HEK293 (cell line): ENCODE results near the gene RASA2.

Experiments
- CTCF ChIA-PET: fragments of 350-600 bp; formaldehyde crosslinking; extraction: SDS; loops from one replicate; lab custom pipeline; 2021; ENCODE audit warnings: antibody characterized with exemption; lab: Yijun Ruan, JAX
- POLR2A ChIA-PET: fragments of 300-600 bp; formaldehyde crosslinking; extraction: SDS; loops from one replicate; lab custom pipeline; 2020; ENCODE audit warnings: antibody characterized with exemption, inconsistent platforms; lab: Yijun Ruan, JAX
- H3K27ac ChIP-seq: fragments of 200-500 bp; sonication (Bioruptor generic); 2 replicates; pipeline ENCODE4 v1.5.1; 2014; ENCODE audit warnings: low read depth, low read length, control low read depth, inconsistent platforms; ENCODE audit errors: extremely low read depth
- H3K36me3 ChIP-seq, 2 experiments: fragments of 200-500 bp in 1 of 2; sonication (Bioruptor generic) in 1 of 2; 1 replicate in 1 of 2; 2 replicates in 1 of 2; pipeline ENCODE4 v1.5.1; 2014 to 2017; ENCODE audit warnings: inconsistent platforms in 2 of 2, low read length in 2 of 2; ENCODE audit not compliant: control insufficient read depth in 2 of 2, insufficient read depth in 1 of 2
- H3K4me1 ChIP-seq: fragments of 200-500 bp; sonication (Bioruptor generic); 2 replicates; pipeline ENCODE4 v1.5.1; 2014; ENCODE audit warnings: mild to moderate bottlenecking, low read length, inconsistent platforms; ENCODE audit not compliant: control insufficient read depth, insufficient read depth
- H3K4me3 ChIP-seq: 2 replicates; pipeline ENCODE4 v1.5.1; 2011; ENCODE audit warnings: low read depth, mild to moderate bottlenecking, control low read depth, low read length, moderate library complexity
- H3K9me3 ChIP-seq: fragments of 200-500 bp; sonication (Bioruptor generic); 2 replicates; pipeline ENCODE4 v1.5.1; 2014; ENCODE audit warnings: low read depth, low read length, inconsistent platforms; ENCODE audit not compliant: control insufficient read depth, insufficient read depth
- AEBP2 ChIP-seq: fragments of 450-650 bp; formaldehyde crosslinking; IDR thresholded peaks from 2 replicates; pipeline ENCODE4 v1.5.1; 2016; ENCODE audit warnings: missing biosample characterization, missing genetic modification characterization, borderline replicate concordance
- ATF2 ChIP-seq: fragments of 450-650 bp; formaldehyde crosslinking; IDR thresholded peaks from 2 replicates; pipeline ENCODE4 v1.5.1; 2016; ENCODE audit warnings: missing biosample characterization, missing genetic modification characterization, low read depth
- BCL11B ChIP-seq: fragments of 450-650 bp; formaldehyde crosslinking; IDR thresholded peaks from 2 replicates; pipeline ENCODE4 v1.5.1; 2016; ENCODE audit warnings: low read depth, missing biosample characterization, missing genetic modification characterization
- KLF16 ChIP-seq: fragments of 450-650 bp; formaldehyde crosslinking; IDR thresholded peaks from 2 replicates; pipeline ENCODE4 v1.5.1; 2017; ENCODE audit warnings: missing biosample characterization, missing genetic modification characterization
- OVOL3 ChIP-seq: fragments of 450-650 bp; formaldehyde crosslinking; IDR thresholded peaks from 2 replicates; pipeline ENCODE4 v1.5.1; 2016; ENCODE audit warnings: missing biosample characterization, missing genetic modification characterization
- PATZ1 ChIP-seq: fragments of 450-650 bp; formaldehyde crosslinking; IDR thresholded peaks from 2 replicates; pipeline ENCODE4 v1.5.1; 2016; ENCODE audit warnings: missing biosample characterization, missing genetic modification characterization
- ZBTB1 ChIP-seq: fragments of 450-650 bp; formaldehyde crosslinking; IDR thresholded peaks from 2 replicates; pipeline ENCODE4 v1.5.1; 2016; ENCODE audit warnings: missing biosample characterization, missing genetic modification characterization
- ZBTB17 ChIP-seq: fragments of 450-650 bp; formaldehyde crosslinking; IDR thresholded peaks from 2 replicates; pipeline ENCODE4 v1.5.1; 2016; ENCODE audit warnings: missing biosample characterization, missing genetic modification characterization
- ZBTB26 ChIP-seq: fragments of 450-650 bp; formaldehyde crosslinking; optimal IDR thresholded peaks from 2 replicates; pipeline ENCODE3; 2016; ENCODE audit warnings: missing biosample characterization, mild to moderate bottlenecking, missing genetic modification characterization
- ZNF138 ChIP-seq: fragments of 450-650 bp; formaldehyde crosslinking; IDR thresholded peaks from 2 replicates; pipeline ENCODE4 v1.5.1; 2016; ENCODE audit warnings: missing biosample characterization, missing genetic modification characterization, borderline replicate concordance
- ZNF248 ChIP-seq: fragments of 450-650 bp; formaldehyde crosslinking; IDR thresholded peaks from 2 replicates; pipeline ENCODE4 v1.5.1; 2017; ENCODE audit warnings: missing biosample characterization, missing genetic modification characterization
- ZNF350 ChIP-seq: fragments of 450-650 bp; formaldehyde crosslinking; IDR thresholded peaks from 2 replicates; pipeline ENCODE4 v1.5.0; 2017; ENCODE audit warnings: missing biosample characterization, mild to moderate bottlenecking, missing genetic modification characterization
- ZNF37A ChIP-seq: fragments of 450-650 bp; IDR thresholded peaks from 2 replicates; pipeline ENCODE4 v1.5.1; 2018; ENCODE audit warnings: missing biosample characterization, missing genetic modification characterization
- ZNF391 ChIP-seq: fragments of 450-650 bp; formaldehyde crosslinking; IDR thresholded peaks from 2 replicates; pipeline ENCODE4 v1.5.1; 2016; ENCODE audit warnings: low read depth, missing biosample characterization, missing genetic modification characterization, borderline replicate concordance
- ZNF394 ChIP-seq: fragments of 450-650 bp; formaldehyde crosslinking; IDR thresholded peaks from 2 replicates; pipeline ENCODE4 v1.5.1; 2016; ENCODE audit warnings: missing biosample characterization, missing genetic modification characterization, mild to moderate bottlenecking, moderate library complexity, borderline replicate concordance
- ZNF514 ChIP-seq: fragments of 450-650 bp; formaldehyde crosslinking; IDR thresholded peaks from 2 replicates; pipeline ENCODE4 v1.5.1; 2016; ENCODE audit warnings: missing biosample characterization, missing genetic modification characterization
- ZNF529 ChIP-seq: fragments of 450-650 bp; formaldehyde crosslinking; IDR thresholded peaks from 2 replicates; pipeline ENCODE4 v1.5.1; 2017; ENCODE audit warnings: missing genetic modification characterization, missing biosample characterization; ENCODE audit not compliant: insufficient replicate concordance
- ZNF560 ChIP-seq: fragments of 450-650 bp; formaldehyde crosslinking; IDR thresholded peaks from 2 replicates; pipeline ENCODE4 v1.5.1; 2017; ENCODE audit warnings: missing biosample characterization, missing genetic modification characterization, borderline replicate concordance
- ZNF596 ChIP-seq: fragments of 450-650 bp; IDR thresholded peaks from 2 replicates; pipeline ENCODE4 v1.5.0; 2018; ENCODE audit warnings: missing biosample characterization, mild to moderate bottlenecking, missing genetic modification characterization, moderate library complexity
- ZNF624 ChIP-seq: fragments of 450-650 bp; formaldehyde crosslinking; IDR thresholded peaks from 2 replicates; pipeline ENCODE4 v1.5.1; 2017; ENCODE audit warnings: missing biosample characterization, missing genetic modification characterization
- ZNF692 ChIP-seq: fragments of 450-650 bp; formaldehyde crosslinking; IDR thresholded peaks from 2 replicates; pipeline ENCODE4 v1.5.1; 2016; ENCODE audit warnings: missing biosample characterization, missing genetic modification characterization
- ZNF707 ChIP-seq: fragments of 450-650 bp; formaldehyde crosslinking; IDR thresholded peaks from 2 replicates; pipeline ENCODE4 v1.5.1; 2016; ENCODE audit warnings: missing biosample characterization, missing genetic modification characterization
- ZNF843 ChIP-seq: fragments of 450-650 bp; formaldehyde crosslinking; IDR thresholded peaks from 2 replicates; pipeline ENCODE4 v1.5.1; 2016; ENCODE audit warnings: missing biosample characterization, missing genetic modification characterization

The RASA2 gene

GRCh38 chr3:141507392-141508066 is 20.7 kb downstream of the RASA2 start:
- H3K4me3 ChIP-seq: no peak overlapping the region
- no peaks in the 10 kb centered on the region for H3K36me3 ChIP-seq
- POLR2A ChIA-PET: no interaction called here
- H3K4me1 ChIP-seq: no peaks in the 10 kb centered on the region
- no peaks in the 10 kb centered on the region for H3K9me3 ChIP-seq
- no peak overlapping the region for H3K27ac ChIP-seq
- CTCF ChIA-PET: no interaction called here
- TF ChIP-seq ZNF843 (tag by site-specific recombination) (no peak), ZNF560 (tag by site-specific recombination) (no peak), ZNF391 (tag by site-specific recombination) (no peak), PATZ1 (tag by site-specific recombination) (no peak), ZNF514 (tag by site-specific recombination) (no peak), KLF16 (no peak), ZNF596 (no peak), ZNF138 (tag by site-specific recombination) (no peak), AEBP2 (tag by site-specific recombination) (no peak), ZBTB17 (tag by site-specific recombination) (no peak), ZBTB26 (tag by site-specific recombination) (no peak), ZNF350 (no peak)

GRCh38 chr3:141508067-141508436 is 21.2 kb downstream of the RASA2 start:
- H3K4me1 ChIP-seq: no peaks in the 10 kb centered on the region
- CTCF ChIA-PET: no interaction called here
- no peak overlapping the region for H3K4me3 ChIP-seq
- no peaks in the 10 kb centered on the region for H3K9me3 ChIP-seq
- H3K27ac ChIP-seq: no peak overlapping the region
- TF ChIP-seq BCL11B (tag by site-specific recombination) (no peak), ZNF624 (no peak), ATF2 (tag by site-specific recombination) (no peak), ZBTB1 (tag by site-specific recombination) (no peak)
- no peaks in the 10 kb centered on the region for H3K36me3 ChIP-seq
- POLR2A ChIA-PET: no interaction called here

GRCh38 chr3:141511361-141511760 is 24.5 kb downstream of the RASA2 start:
- CTCF ChIA-PET: no interaction called here
- TF ChIP-seq ZNF529 (no peak), ZNF394 (tag by site-specific recombination) (no peak), ZNF692 (no peak), OVOL3 (tag by site-specific recombination) (no peak), ZNF707 (tag by site-specific recombination) (no peak), ZNF37A (no peak), ZNF248 (tag by site-specific recombination) (no peak)

More at GRCh38 chr3:141511361-141511760, 24.5 kb downstream of the RASA2 start:
- no peaks in the 10 kb centered on the region for H3K9me3 ChIP-seq
- POLR2A ChIA-PET: no interaction called here
- no peaks in the 10 kb centered on the region for H3K4me1 ChIP-seq
- peaks cover under 1 to 13% of the 10 kb centered on the region in 2 experiments; a peak in 1 of 3 replicates for H3K36me3 ChIP-seq
- H3K4me3 ChIP-seq: no peak overlapping the region
- H3K27ac ChIP-seq: no peak overlapping the region
